Nephron (organoid): ENCODE results near the gene JAM3.

ENCODE experiments used
- H3K27ac Mint-ChIP-seq, 3 experiments: 2 replicates each; pipeline ENCODE4 v1.8.0; 2020; ENCODE audit warnings: mixed read lengths in 3 of 3, mild to moderate bottlenecking in 2 of 3, moderate library complexity in 1 of 3
- H3K27me3 Mint-ChIP-seq: 2 replicates; pipeline ENCODE4 v1.8.0; 2021; ENCODE audit warnings: low read depth, mild to moderate bottlenecking, moderate library complexity, mixed read lengths
- H3K36me3 Mint-ChIP-seq: 2 replicates; pipeline ENCODE4 v1.8.0; 2020; ENCODE audit warnings: low read depth, mixed read lengths
- H3K4me1 Mint-ChIP-seq: 2 replicates; pipeline ENCODE4 v1.8.0; 2020; ENCODE audit warnings: mixed read lengths
- H3K4me3 Mint-ChIP-seq, 3 experiments: 2 replicates each; pipeline ENCODE4 v1.8.0; 2020; ENCODE audit warnings: mild to moderate bottlenecking in 3 of 3, mixed read lengths in 3 of 3, moderate library complexity in 2 of 3
- H3K9me3 Mint-ChIP-seq: 2 replicates; pipeline ENCODE4 v1.8.0; 2020; ENCODE audit warnings: mixed read lengths
- CTCF ChIP-seq, 3 experiments: fragments of 200-600 bp; sonication (generic); IDR thresholded peaks; one replicate each; pipeline ENCODE4 v1.5.0; 2021; ENCODE audit warnings: antibody characterized with exemption in 3 of 3; ENCODE audit not compliant: unreplicated experiment in 3 of 3

JAM3 gene

GRCh38 chr11:134140961-134141490 lies 72.2 kb downstream of the JAM3 start:
- Mint-ChIP-seq H3K4me1 (peaks cover 9% of the 10 kb centered on the region), H3K4me3 (no peak overlapping the region), H3K9me3 (peaks cover 6% of the 10 kb centered on the region), H3K36me3 (peaks cover 65% of the 10 kb centered on the region), H3K27me3 (no peaks in the 10 kb centered on the region), H3K27ac (no peak overlapping the region)
- TF ChIP-seq CTCF (IDR thresholded peaks at IDR 0.05; ENCODE audit: unreplicated experiment in 3 of 3), result no peak

GRCh38 chr11:134142536-134142935 lies 73.7 kb downstream of the JAM3 start:
- Mint-ChIP-seq H3K4me1 (peaks cover 9% of the 10 kb centered on the region), H3K27me3 (no peaks in the 10 kb centered on the region), H3K9me3 (no peaks in the 10 kb centered on the region), H3K36me3 (peaks cover 67% of the 10 kb centered on the region), H3K4me3 (no peak overlapping the region), H3K27ac (no peak overlapping the region)
- no peak for TF ChIP-seq CTCF (IDR thresholded peaks at IDR 0.05; ENCODE audit: unreplicated experiment in 3 of 3)

- H3K4me3 Mint-ChIP-seq, result no peak overlapping the region
- H3K27me3 Mint-ChIP-seq, result no peaks in the 10 kb centered on the region
- H3K36me3 Mint-ChIP-seq, result peaks cover 74% of the 10 kb centered on the region
These were observed 74.9 kb downstream of the JAM3 start for GRCh38 chr11:134143801-134144200.

GRCh38 chr11:134144744-134145143 lies 75.9 kb downstream of the JAM3 start:
- Mint-ChIP-seq H3K9me3 (no peaks in the 10 kb centered on the region), H3K4me1 (peaks cover 1% of the 10 kb centered on the region), H3K27me3 (no peaks in the 10 kb centered on the region), H3K4me3 (no peak overlapping the region), H3K27ac (no peak overlapping the region), H3K36me3 (peaks cover 81% of the 10 kb centered on the region)
- no peak for TF ChIP-seq CTCF (IDR thresholded peaks at IDR 0.05; ENCODE audit: unreplicated experiment in 3 of 3)

More at GRCh38 chr11:134143801-134144200, 74.9 kb downstream of the JAM3 start:
- H3K27ac Mint-ChIP-seq, result no peak overlapping the region
- H3K9me3 Mint-ChIP-seq, result no peaks in the 10 kb centered on the region
- H3K4me1 Mint-ChIP-seq, result peaks cover 9% of the 10 kb centered on the region
- TF ChIP-seq CTCF (IDR thresholded peaks at IDR 0.05; ENCODE audit: unreplicated experiment in 3 of 3), result no peak

- Mint-ChIP-seq H3K27ac (no peak overlapping the region), H3K36me3 (peaks cover 80% of the 10 kb centered on the region)
These were observed 76.8 kb downstream of the JAM3 start for GRCh38 chr11:134145715-134146114.

More at GRCh38 chr11:134145715-134146114, 76.8 kb downstream of the JAM3 start:
- H3K4me3 Mint-ChIP-seq, result no peak overlapping the region
- no peaks in the 10 kb centered on the region for H3K4me1 Mint-ChIP-seq
- no peak for TF ChIP-seq CTCF (IDR thresholded peaks at IDR 0.05; ENCODE audit: unreplicated experiment in 3 of 3)
- no peaks in the 10 kb centered on the region for H3K9me3 Mint-ChIP-seq
- no peaks in the 10 kb centered on the region for H3K27me3 Mint-ChIP-seq
